Esophagus muscularis mucosa (tissue), 4 donors: ENCODE results near the gene ITPKB.

Experiments used
- CTCF ChIP-seq, 3 experiments: fragments of 200-600 bp in 2 of 3; fragments of 450-650 bp in 1 of 3; sonication (generic) in 2 of 3; IDR thresholded peaks; one replicate each; pipeline ENCODE4 v1.5.1; 2017 to 2019; ENCODE audit warnings: antibody characterized with exemption in 3 of 3, mild to moderate bottlenecking in 2 of 3, moderate library complexity in 1 of 3
- EP300 ChIP-seq: sonication (generic); formaldehyde crosslinking; IDR thresholded peaks from one replicate; pipeline ENCODE4 v1.6.1; 2017; ENCODE audit warnings: antibody characterized with exemption
- POLR2A ChIP-seq: fragments of 450-650 bp; IDR thresholded peaks from one replicate; pipeline ENCODE4 v1.6.1; 2017; ENCODE audit warnings: antibody characterized with exemption, moderate library complexity, mild to moderate bottlenecking, low read depth
- POLR2AphosphoS5 ChIP-seq, 2 donors: sonication (generic); formaldehyde crosslinking; IDR thresholded peaks; one replicate each; pipeline ENCODE4 v1.6.1; 2017; ENCODE audit warnings: antibody characterized with exemption in 2 of 2

- TF ChIP-seq CTCF (IDR thresholded peaks at IDR 0.05) = no peak
- TF ChIP-seq POLR2A = no peak
- no peak for TF ChIP-seq EP300
- no peak for TF ChIP-seq POLR2AphosphoS5 (IDR thresholded peaks at IDR 0.05)
Measured at GRCh38 chr1:226763905-226764264, 24.8 kb upstream of the ITPKB start.
